Heart right ventricle (tissue), 16 donors: Measurements from ENCODE around the gene PLEKHN1. TPM values are rescaled to one million over a fixed set of nuclear protein-coding genes. Genes with fewer than 3 reads are reported as not detected.
A peak's percentile ranks its signal among the peaks of the same experiment; 100 is the strongest.

Experiments
- ATAC-seq, 8 donors: fragments of 200-7000 bp; cut with Tn5 transposase; one replicate each; pipeline ENCODE4 v1.9.1; 2020; ENCODE audit warnings: mild to moderate bottlenecking in 8 of 8, moderate library complexity in 8 of 8, moderate number of reproducible peaks in 1 of 8
- DNase-seq, 2 donors: peaks; one replicate each; pipeline ENCODE4 v3.0.0-alpha.2; 2020
- H3K27ac ChIP-seq, 10 donors: fragments of 200-600 bp; sonication (generic) in 2 of 10; one replicate each; pipeline versions ENCODE4 v1.5.0 to v1.8.0; 2020 to 2022; ENCODE audit warnings: mild to moderate bottlenecking in 3 of 10
- H3K27me3 ChIP-seq, 7 donors: fragments of 200-600 bp; one replicate each; pipeline ENCODE4 v1.8.0; 2021 to 2022; ENCODE audit warnings: mild to moderate bottlenecking in 2 of 7
- H3K36me3 ChIP-seq, 9 donors: fragments of 200-600 bp; sonication (generic) in 1 of 9; one replicate each; pipeline versions ENCODE4 v1.5.0 to v1.8.0; 2020 to 2022; ENCODE audit warnings: mild to moderate bottlenecking in 2 of 9
- H3K4me1 ChIP-seq, 9 donors: fragments of 200-600 bp; sonication (generic) in 1 of 9; one replicate each; pipeline versions ENCODE4 v1.5.0 to v1.8.0; 2020 to 2022; ENCODE audit warnings: mild to moderate bottlenecking in 4 of 9
- H3K4me3 ChIP-seq, 10 donors: fragments of 200-600 bp; sonication (generic) in 2 of 10; one replicate each; pipeline versions ENCODE4 v1.5.0 to v1.8.0; 2020 to 2022; ENCODE audit warnings: mild to moderate bottlenecking in 7 of 10, moderate library complexity in 2 of 10
- H3K9me3 ChIP-seq, 11 donors: fragments of 200-600 bp in 10 of 11; sonication (generic) in 2 of 11; one replicate each; pipeline versions ENCODE4 v1.5.0 to v1.8.0; 2013 to 2022; ENCODE audit warnings: mild to moderate bottlenecking in 2 of 11, control low read depth in 1 of 11, moderate library complexity in 1 of 11
- CTCF ChIP-seq, 9 donors: fragments of 200-600 bp; sonication (generic) in 2 of 9; IDR thresholded peaks; one replicate each; pipeline versions ENCODE4 v1.5.0 to v1.8.0; 2021 to 2022; ENCODE audit warnings: antibody characterized with exemption in 9 of 9, mild to moderate bottlenecking in 5 of 9, moderate library complexity in 1 of 9
- WGBS, 2 donors: extraction: QIAGEN DNeasy Blood & Tissue Kit; methylation state at CpG; one replicate each; pipeline ENCODE4 v1.1.7; 2013; ENCODE audit warnings: inconsistent platforms in 1 of 2; 5-methylcytosine and 5-hydroxymethylcytosine counted together
- intact Hi-C, 10 donors: fragments of 100-400 bp; cut with DNase I; formaldehyde crosslinking; loops; one replicate each; pipeline versions ENCODE4 v1.11.1 to v1.14.2; 2022
- polyA plus RNA-seq, 2 donors: library from polyadenylated mRNA; stranded (reverse); fragments of 200-250 nt; gene quantifications; one replicate each; pipeline ENCODE4 v1.2.3, GENCODE V29; 2013
- total RNA-seq, 10 donors: library from RNA; stranded (reverse); fragmentation: NEBNext Ultra II Directional in 3 of 10; extraction: Animal tissue kit (Norgen Biotek cat#: 25700) in 3 of 10; gene quantifications; one replicate each; pipeline versions ENCODE4 v1.2.1 to v1.2.4, GENCODE V29; 2021 to 2023
- donor health status: Arrhythmogenic right ventricular cardiomyopathy.
- donor health status: ischemic (EF 13 %, LVEDD 7.1; RV severe dilation, severe dysfunction).
- donor health status: healthy with polysubstance abuse.
- donor health status: DM: no; HTN: yes; CAD: no.
- donor health status: DM: no; HTN: no; CAD: no.
- donor health status: ischemic (EF 25% LVEDD 6.9; RV normal size, moderate dysfunction).
- donor health status: ischemic (EF 25% LVEDD 5.7; RV mildly dilated, moderate dysfunction).
- donor health status: healthy.
- donor health status: DM: yes; HTN: yes; CAD: no.
- donor health status: Ischemic cardiomyopathy.
- donor health status: ischemic (EF 35%, LVEDD 5.7; RV mildly dilated, moderate dysfunction).
- donor health status: nonischemic (EF 11% LVEDD 7.7; RV severe dilation, severe dysfunction).
- donor health status: DM: yes; HTN: yes; CAD: no.
- donor health status: PGD.
- donor health status: ischemic (EF 29% LVEDD 5.4; RV normal size, mild dysfunction).
- donor health status: nonischemic (EF 23%, LVEDD 6.1; RV moderate dilation, normal function).

Gene PLEKHN1
- total and polyA plus RNA-seq, 12 donors, result 0.13 to 0.37 (median 0.29) TPM; not detected in 8

DNA sequence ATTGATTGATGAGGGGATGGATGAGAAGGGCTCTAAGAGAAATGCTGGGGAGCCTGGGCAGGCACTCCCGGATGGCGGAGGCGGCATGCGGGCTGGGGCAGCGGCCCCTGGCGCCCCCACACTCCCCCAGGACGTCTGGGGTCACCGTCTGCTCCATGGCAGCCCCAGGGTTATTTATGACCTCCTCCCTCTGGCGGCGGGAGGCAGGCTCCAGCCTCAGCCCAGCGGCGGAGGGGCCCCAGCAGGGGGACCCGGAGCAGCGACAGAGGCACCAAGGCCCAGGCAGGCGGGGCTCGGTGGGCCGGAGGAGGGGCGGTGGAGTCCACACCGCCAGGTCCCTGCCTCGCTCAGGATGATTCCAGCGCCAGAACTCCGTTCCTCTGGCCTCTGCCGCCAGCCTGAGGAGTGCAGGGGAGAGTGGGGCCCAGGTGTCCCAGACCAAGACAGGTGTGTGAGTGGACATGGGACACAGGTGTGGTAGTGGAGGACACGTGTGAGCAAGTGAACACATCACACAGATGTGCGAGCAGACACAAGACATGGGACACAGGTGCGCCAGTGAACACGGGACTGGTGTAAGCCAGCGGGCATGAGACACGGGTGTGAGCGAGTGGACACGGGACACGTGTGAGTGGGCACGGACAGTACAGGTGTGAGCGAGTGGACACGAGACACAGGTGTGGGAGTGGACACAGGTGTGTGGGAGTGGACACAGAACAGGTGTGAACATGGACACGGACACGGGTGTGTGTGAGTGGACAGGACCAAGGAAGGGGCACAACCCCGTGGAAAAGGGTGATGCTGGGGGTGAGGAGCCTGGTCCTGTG, 45.1 kb upstream of the PLEKHN1 start:
- TF ChIP-seq CTCF (IDR thresholded peaks at IDR 0.05), result peak; percentile 26 to 76 (median 58)
- Histone ChIP-seq H3K27ac (no peak overlapping the region), H3K4me3 (peak overlapping the region in 2 of 10 donors; percentile 2 to 3), H3K4me1 (peaks cover 19 to 50% (median 32%) of the 10 kb centered on the region in 9 donors), H3K9me3 (no peaks in the 10 kb centered on the region), H3K36me3 (no peaks in the 10 kb centered on the region), H3K27me3 (peaks cover 17 to 100% (median 88%) of the 10 kb centered on the region in 7 donors)
- peak; percentile 65 to 69 for DNase-seq
- intact Hi-C loops, result loop anchor here in 1 of 10 donors (2.0 kb wide), 1 partner anchor 20 kb away; no protein-coding TSS in a partner anchor
- ATAC-seq, result peak; percentile 63 to 83 (median 74)
- WGBS, 2 donors, result 26 to 34% methylated on average over 33 to 38 of the region's 38 CpGs

DNA sequence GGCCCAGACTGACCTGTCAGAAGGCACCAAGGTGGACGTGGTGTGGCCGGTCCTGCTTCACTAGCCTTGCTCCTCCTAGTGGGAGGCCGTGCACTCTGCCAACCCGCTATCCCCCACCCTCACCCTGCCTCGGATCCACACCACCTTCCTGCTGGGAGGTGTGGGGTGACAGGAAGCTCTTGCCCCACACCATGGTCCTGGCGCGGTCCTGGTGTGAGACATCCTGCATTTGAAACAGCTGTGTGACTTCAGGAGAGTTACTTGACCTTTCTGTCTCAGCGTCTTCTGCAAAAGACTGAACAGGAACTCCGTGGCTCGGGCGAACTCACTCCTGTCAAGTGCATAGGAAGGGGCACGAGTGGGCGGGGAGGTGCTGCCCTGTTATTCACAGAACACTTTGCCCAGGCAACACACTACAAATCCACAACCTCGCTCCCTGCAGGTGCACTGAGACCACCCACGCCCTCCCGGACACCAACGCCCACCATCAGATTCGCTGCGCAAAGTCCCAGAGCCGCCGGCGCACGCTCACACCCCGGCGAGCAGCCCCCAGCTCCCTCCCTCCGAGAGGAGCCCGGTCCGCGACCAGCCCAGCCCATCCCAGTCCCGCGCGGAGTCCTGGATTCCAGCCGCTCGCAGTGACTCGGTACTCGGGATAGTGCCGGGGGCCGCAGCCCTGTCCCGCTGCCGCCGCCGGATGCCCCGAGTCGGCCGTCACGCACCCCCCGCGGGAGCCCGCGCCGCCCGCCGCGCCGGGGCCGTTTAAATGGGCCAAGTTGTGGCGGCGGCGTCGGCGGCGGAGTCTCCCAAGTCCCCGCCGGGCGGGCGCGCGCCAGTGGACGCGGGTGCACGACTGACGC, 42.9 kb upstream of the PLEKHN1 start, which contains the start of gene SAMD11:
Gene SAMD11 (plus strand): TSS at position 793 of the 860 bp plus-strand sequence. CDS start 509 bp downstream, outside the sequence.
- WGBS, 2 donors, result 4 to 7% methylated on average over 70 to 72 of the region's 72 CpGs
- TF ChIP-seq CTCF (IDR thresholded peaks at IDR 0.05), result no peak
- DNase-seq (peak; percentile 86 to 87), ATAC-seq (peak; percentile 35 to 73 (median 61))
- H3K9me3 ChIP-seq, result no peaks in the 10 kb centered on the region
- H3K27ac ChIP-seq, result peak within 1 kb of the TSS in 2 of 10 donors; percentile 15 to 44
- intact Hi-C loops, result no loop called here
- no peaks in the 10 kb centered on the region for H3K36me3 ChIP-seq
- peaks cover 19 to 52% (median 32%) of the 10 kb centered on the region in 9 donors for H3K4me1 ChIP-seq
- H3K27me3 ChIP-seq, result peaks cover 23 to 97% (median 87%) of the 10 kb centered on the region in 7 donors
- H3K4me3 ChIP-seq, result peak within 1 kb of the TSS; percentile 25 to 63 (median 52)

GRCh38 chr1:923991-924655, 42.2 kb upstream of the PLEKHN1 start:
- H3K9me3 ChIP-seq, result no peaks in the 10 kb centered on the region
- H3K4me3 ChIP-seq, result peak overlapping the region; percentile 25 to 63 (median 52)
- 1% methylated on average over 64 to 98 of the region's 98 CpGs for WGBS, 2 donors
- peak overlapping the region in 2 of 10 donors; percentile 4 to 44 for H3K27ac ChIP-seq
- intact Hi-C loops, result no loop called here
- TF ChIP-seq CTCF (IDR thresholded peaks at IDR 0.05), result no peak
- H3K27me3 ChIP-seq, result peaks cover 23 to 97% (median 86%) of the 10 kb centered on the region in 7 donors
- no peaks in the 10 kb centered on the region for H3K36me3 ChIP-seq
- ATAC-seq (no peak), DNase-seq (no peak)
- peaks cover 19 to 52% (median 32%) of the 10 kb centered on the region in 9 donors for H3K4me1 ChIP-seq
